HUES64 (cell line): Measurements from ENCODE around the gene RPS29.
"Not testable (repeated sequence)": the region's sequence is repeated elsewhere in the genome, so short reads cannot be mapped to it uniquely, and the experiment has no call there.

Experiments used
- H3K27ac ChIP-seq: 2 replicates; pipeline ENCODE4 v1.7.0; 2013; ENCODE audit warnings: low read depth, low read length, inconsistent platforms
- H3K27me3 ChIP-seq: 2 replicates; pipeline ENCODE4 v1.6.1; 2013; ENCODE audit warnings: mild to moderate bottlenecking, low read length; ENCODE audit not compliant: insufficient read depth
- H3K36me3 ChIP-seq: 2 replicates; pipeline ENCODE4 v1.6.1; 2013; ENCODE audit warnings: mild to moderate bottlenecking, low read length; ENCODE audit not compliant: insufficient read depth
- H3K4me1 ChIP-seq: 2 replicates; pipeline ENCODE4 v1.6.1; 2013; ENCODE audit warnings: mild to moderate bottlenecking, low read length, moderate library complexity; ENCODE audit not compliant: insufficient read depth
- H3K4me3 ChIP-seq: 2 replicates; pipeline ENCODE4 v1.5.1; 2013; ENCODE audit warnings: mild to moderate bottlenecking, low read length, moderate library complexity
- H3K9ac ChIP-seq: 2 replicates; pipeline ENCODE4 v1.6.1; 2013; ENCODE audit warnings: mild to moderate bottlenecking, low read depth, low read length
- H3K9me3 ChIP-seq: 2 replicates; pipeline ENCODE4 v1.6.1; 2013; ENCODE audit warnings: low read depth, low read length; ENCODE audit not compliant: insufficient read depth
- WGBS: fragments of 150-250, 120-280 bp; methylation state at CpG from one replicate; pipeline ENCODE4 v1.1.7; 2013; ENCODE audit warnings: missing lambda C conversion rate; 5-methylcytosine and 5-hydroxymethylcytosine counted together

Gene RPS29

DNA sequence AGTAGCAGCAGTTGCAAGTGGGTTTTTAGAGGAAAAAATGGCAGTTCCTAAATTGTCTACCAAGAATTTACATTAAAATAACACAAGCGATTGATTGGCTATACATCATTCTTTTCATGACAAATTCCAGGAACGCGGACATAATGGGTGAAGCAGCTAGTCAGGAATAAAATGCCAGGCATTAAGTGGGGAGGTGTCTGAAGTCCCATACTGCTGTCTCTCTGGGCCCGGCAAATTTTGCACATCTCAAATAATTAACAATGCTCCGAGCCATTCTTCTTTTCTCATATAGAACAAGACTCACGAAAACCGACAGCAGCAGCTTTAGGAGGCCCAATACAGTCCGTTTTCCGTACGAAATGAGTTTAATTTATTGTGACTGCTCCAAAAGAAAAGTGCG is 33.5 kb upstream of the RPS29 start:
- WGBS = 2% methylated on average over 11 of the region's 11 CpGs
- H3K4me1 ChIP-seq = peaks cover 17% of the 10 kb centered on the region
- no peaks in the 10 kb centered on the region for H3K27me3 ChIP-seq
- peak overlapping the region; percentile 95 for H3K27ac ChIP-seq
- H3K9me3 ChIP-seq = no peaks in the 10 kb centered on the region
- peaks cover 48% of the 10 kb centered on the region for H3K36me3 ChIP-seq
- H3K9ac ChIP-seq = peak overlapping the region; percentile 95
- peak overlapping the region; percentile 90 for H3K4me3 ChIP-seq

DNA sequence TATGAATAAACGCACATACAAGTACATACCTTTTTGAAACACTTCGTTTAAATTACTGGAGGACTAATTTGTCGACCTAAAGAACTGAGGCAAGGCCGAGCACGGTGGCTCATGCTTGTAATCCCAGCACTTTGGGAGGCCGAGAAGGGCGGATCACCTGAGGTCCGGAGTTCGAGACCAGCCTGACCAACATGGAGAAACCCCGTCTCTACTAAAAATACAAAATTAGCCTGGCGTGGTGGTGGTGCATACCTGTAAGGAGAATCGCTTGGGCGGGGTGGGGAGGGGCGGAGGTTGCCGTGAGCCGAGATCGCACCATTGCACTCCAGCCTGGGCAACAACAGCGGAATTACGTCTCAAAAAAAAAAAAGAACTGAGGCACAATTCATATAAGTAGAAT is 33.1 kb upstream of the RPS29 start:
- H3K9me3 ChIP-seq = not testable (repeated sequence)
- H3K36me3 ChIP-seq = peaks cover 48% of the 10 kb centered on the region
- WGBS = 65% methylated on average over 19 of the region's 19 CpGs

DNA sequence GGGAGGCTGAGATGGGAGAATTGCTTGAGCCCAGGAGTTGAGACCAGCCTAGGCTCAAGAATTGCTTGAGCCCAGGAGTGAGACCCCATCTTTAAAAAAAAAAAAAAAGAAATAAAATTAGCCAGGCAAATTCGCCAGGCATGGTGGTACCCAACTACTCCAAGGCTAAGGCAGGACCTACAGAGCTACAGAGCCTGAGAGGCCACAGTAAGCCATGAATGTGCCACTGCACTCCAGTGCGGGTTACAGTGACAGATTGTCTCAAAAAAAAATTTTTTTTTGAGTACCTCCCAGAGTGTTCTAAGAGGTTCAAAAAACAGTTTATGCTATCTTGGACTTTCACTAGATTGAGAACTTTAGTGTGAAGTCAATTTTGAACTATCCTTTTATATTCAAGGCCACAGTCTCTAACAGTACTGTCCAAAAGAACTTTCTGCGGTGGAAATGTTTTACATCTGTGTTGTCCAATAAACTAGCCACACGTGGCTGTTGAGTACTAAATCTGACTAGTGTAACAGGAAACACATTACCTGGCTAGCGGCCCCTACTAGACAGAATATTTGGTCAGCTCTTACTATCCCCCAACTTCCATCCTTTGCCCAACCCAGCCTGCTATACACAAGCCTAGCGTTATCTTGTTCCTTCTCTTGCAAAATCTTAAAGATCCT is 31.8 kb upstream of the RPS29 start:
- Histone ChIP-seq H3K9me3 (no peaks in the 10 kb centered on the region), H3K4me1 (peaks cover 13% of the 10 kb centered on the region), H3K27me3 (no peaks in the 10 kb centered on the region), H3K27ac (no peak overlapping the region), H3K4me3 (no peak overlapping the region), H3K9ac (no peak overlapping the region), H3K36me3 (peaks cover 39% of the 10 kb centered on the region)
- 95% methylated on average over 6 of the region's 6 CpGs for WGBS

More for the DNA sequence above, 33.1 kb upstream of the RPS29 start:
- not testable (repeated sequence) for H3K27me3 ChIP-seq, H3K27ac ChIP-seq
- Histone ChIP-seq H3K9ac (peak overlapping the region; percentile 95), H3K4me3 (peak overlapping the region; percentile 90), H3K4me1 (peaks cover 17% of the 10 kb centered on the region)

DNA sequence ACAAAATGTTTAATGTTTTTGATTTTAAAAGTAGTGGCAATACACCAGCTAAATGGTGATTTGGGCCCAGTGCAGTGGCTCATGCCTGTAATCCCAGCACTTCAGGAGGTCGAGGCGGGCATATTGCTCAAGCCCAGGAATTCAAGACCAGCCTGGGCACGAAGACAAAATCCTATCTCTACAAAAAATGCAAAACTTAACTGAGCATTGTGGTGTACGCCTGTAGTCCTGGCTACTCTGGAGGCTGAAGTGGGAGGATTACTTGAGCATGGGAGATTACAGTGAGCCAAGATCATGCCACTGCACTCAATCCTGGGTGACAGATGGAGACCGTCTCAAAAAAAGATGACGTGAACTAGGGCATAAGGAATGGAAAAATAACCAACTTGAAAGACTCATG is 29.6 kb upstream of the RPS29 start:
- H3K9me3 ChIP-seq = no peaks in the 10 kb centered on the region
- H3K4me1 ChIP-seq = no peaks in the 10 kb centered on the region
- peaks cover 30% of the 10 kb centered on the region for H3K36me3 ChIP-seq
- no peaks in the 10 kb centered on the region for H3K27me3 ChIP-seq
- H3K4me3 ChIP-seq = no peak overlapping the region
- no peak overlapping the region for H3K9ac ChIP-seq
- 94% methylated on average over 6 of the region's 6 CpGs for WGBS
- H3K27ac ChIP-seq = no peak overlapping the region

DNA sequence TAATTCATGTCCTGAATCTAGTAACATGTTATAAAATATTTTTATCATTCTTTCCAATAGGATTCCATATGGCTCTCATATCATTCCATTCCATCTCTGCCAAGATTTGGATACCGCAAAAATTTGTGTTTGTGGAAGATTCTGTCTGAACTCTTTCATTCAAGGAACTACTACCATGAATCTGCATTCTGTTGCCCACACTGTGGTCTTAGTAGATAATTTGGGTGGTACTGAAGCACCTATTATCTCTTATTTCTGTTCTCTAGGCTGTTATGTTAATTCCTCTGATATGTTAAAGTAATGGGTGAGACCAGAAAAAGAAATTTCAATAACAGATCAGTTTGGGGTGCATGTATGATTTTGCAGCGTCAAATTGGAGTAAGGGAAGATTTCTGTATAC is 28.0 kb upstream of the RPS29 start:
- H3K9me3 ChIP-seq = no peaks in the 10 kb centered on the region
- H3K27ac ChIP-seq = no peak overlapping the region
- peaks cover 29% of the 10 kb centered on the region for H3K36me3 ChIP-seq
- WGBS = 100% methylated on average over 2 of the region's 2 CpGs
- no peak overlapping the region for H3K4me3 ChIP-seq
- no peaks in the 10 kb centered on the region for H3K27me3 ChIP-seq
- no peaks in the 10 kb centered on the region for H3K4me1 ChIP-seq
- no peak overlapping the region for H3K9ac ChIP-seq

DNA sequence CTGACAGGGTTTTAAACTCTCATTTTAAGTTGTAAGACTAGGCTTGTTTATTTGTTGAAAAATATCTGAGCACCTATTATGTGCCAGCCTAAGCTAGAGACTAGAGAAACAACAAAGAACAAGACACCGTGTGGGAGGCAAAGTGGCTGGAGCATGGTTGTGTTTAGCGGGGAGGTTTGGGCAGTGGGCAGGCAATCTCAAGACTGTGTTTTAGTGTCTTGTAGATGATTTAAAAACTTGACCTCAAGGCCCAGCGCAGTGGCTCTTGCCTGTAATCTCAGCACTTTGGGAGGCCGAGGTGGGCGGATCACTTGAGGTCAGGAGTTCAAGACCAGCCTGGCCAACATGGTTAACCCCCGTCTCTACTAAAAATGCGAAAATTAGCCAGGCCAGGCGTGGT is 26.5 kb upstream of the RPS29 start:
- WGBS = 94% methylated on average over 8 of the region's 8 CpGs
- no peaks in the 10 kb centered on the region for H3K9me3 ChIP-seq

DNA sequence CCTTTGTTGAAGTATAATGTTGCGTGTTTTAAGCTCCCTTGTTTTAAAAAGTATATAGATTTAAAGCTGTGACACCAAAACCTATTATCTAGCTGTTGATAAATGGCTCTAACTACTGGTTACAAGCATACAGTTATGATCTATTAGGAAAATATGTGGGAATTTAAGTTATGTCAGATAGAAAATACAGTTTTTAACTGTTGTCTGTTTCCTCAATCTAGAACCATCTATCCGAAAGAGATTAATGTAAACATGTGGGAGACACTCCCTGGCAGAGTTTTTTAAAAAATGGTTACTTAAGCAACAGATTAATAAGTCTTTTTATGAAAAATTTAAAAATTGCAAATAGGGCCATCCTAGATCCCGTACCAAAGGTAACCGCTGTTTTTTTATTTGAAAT is 26.1 kb upstream of the RPS29 start:
- Histone ChIP-seq H3K36me3 (peaks cover 24% of the 10 kb centered on the region), H3K27me3 (no peaks in the 10 kb centered on the region), H3K27ac (no peak overlapping the region), H3K9ac (no peak overlapping the region), H3K9me3 (no peaks in the 10 kb centered on the region), H3K4me1 (no peaks in the 10 kb centered on the region), H3K4me3 (no peak overlapping the region)
- WGBS = 93% methylated on average over 3 of the region's 4 CpGs

More for the DNA sequence above, 26.5 kb upstream of the RPS29 start:
- Histone ChIP-seq H3K27ac (no peak overlapping the region), H3K4me1 (no peaks in the 10 kb centered on the region), H3K27me3 (no peaks in the 10 kb centered on the region), H3K9ac (no peak overlapping the region), H3K4me3 (no peak overlapping the region), H3K36me3 (peaks cover 24% of the 10 kb centered on the region)

DNA sequence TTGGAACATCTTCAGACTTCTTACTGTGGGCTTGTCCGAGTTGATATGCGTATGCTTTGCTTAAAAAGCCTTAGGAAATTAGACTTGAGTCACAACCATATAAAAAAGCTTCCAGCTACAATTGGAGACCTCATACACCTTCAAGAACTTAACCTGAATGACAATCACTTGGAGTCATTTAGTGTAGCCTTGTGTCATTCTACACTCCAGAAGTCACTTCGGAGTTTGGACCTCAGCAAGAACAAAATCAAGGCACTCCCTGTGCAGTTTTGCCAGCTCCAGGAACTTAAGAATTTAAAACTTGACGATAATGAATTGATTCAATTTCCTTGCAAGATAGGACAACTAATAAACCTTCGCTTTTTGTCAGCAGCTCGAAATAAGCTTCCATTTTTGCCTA is 21.4 kb upstream of the RPS29 start:
- peaks cover 47% of the 10 kb centered on the region for H3K36me3 ChIP-seq
- 91% methylated on average over 6 of the region's 6 CpGs for WGBS

DNA sequence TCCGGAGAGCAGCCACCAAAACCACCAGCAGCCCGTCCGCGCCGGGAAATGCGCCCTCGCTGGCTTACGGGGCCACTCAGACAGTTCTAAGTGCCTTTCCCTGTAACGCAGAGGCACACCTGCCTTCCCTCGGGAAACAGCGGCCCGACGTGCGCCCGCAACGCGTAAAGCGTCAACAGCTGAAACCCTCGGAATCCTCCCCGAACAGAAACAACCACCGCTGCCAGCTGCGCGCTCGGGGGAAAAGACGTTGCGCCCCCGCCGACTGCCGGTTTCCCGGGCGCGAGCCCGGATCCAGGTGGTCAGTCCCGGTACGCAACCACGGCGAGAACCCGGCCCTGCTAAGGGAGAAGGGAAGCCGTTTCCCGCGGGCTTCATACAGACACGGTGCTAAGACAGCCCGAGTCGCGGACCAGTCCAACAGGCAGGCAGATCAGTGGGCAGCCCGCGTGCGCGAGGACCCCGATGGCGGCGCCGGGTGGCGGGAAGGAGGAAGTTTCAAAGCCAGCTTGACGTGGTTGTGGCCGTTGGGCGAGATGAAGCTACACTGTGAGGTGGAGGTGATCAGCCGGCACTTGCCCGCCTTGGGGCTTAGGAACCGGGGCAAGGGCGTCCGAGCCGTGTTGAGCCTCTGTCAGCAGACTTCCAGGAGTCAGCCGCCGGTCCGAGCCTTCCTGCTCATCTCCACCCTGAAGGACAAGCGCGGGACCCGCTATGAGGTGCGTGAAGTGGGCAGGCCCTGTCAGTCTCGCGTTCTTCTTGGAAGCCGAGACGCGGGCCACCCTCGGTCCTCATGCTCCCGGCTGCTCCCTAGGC is 12.5 kb upstream of the RPS29 start, which contains the start of gene LRR1:
LRR1 (plus strand) TSS at position 456 of the 816 bp plus-strand sequence; CDS start at position 537, 81 bp downstream.
- H3K27me3 ChIP-seq = peaks cover 2% of the 10 kb centered on the region; the same call in 1 of the 2 replicates
- under 1% methylated on average over 77 of the region's 77 CpGs for WGBS
- peak within 1 kb of the TSS; percentile 69 for H3K4me3 ChIP-seq
- H3K36me3 ChIP-seq = peaks cover 16% of the 10 kb centered on the region
- H3K27ac ChIP-seq = peak within 1 kb of the TSS; percentile 95
- H3K4me1 ChIP-seq = no peaks in the 10 kb centered on the region
- peak within 1 kb of the TSS; percentile 93 for H3K9ac ChIP-seq
- no peaks in the 10 kb centered on the region for H3K9me3 ChIP-seq

More for the DNA sequence above, 21.4 kb upstream of the RPS29 start:
- Histone ChIP-seq H3K27ac (no peak overlapping the region), H3K9me3 (no peaks in the 10 kb centered on the region), H3K27me3 (no peaks in the 10 kb centered on the region), H3K9ac (no peak overlapping the region), H3K4me1 (no peaks in the 10 kb centered on the region), H3K4me3 (no peak overlapping the region)

DNA sequence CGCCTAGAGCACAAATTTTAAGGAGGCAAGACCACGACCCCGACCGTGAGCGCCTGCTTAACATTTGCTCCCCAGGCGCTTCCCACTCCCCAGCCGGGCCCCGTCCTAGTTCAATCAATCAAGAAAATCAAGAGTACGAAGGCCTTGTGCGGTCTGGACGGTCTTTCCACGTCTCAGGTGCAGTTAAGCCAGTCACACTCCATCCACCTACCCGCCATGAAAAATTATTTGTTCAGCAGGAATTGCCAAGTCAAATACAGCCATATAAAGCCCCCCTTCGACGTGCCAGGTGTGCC is 12.0 kb upstream of the RPS29 start:
- Histone ChIP-seq H3K4me1 (no peaks in the 10 kb centered on the region), H3K27ac (peak overlapping the region; percentile 95), H3K27me3 (peaks cover 2% of the 10 kb centered on the region; the same call in 1 of the 2 replicates), H3K4me3 (peak overlapping the region; percentile 69), H3K36me3 (peaks cover 13% of the 10 kb centered on the region), H3K9ac (peak overlapping the region; percentile 93), H3K9me3 (no peaks in the 10 kb centered on the region)
- WGBS = 0% methylated on average over 15 of the region's 15 CpGs

DNA sequence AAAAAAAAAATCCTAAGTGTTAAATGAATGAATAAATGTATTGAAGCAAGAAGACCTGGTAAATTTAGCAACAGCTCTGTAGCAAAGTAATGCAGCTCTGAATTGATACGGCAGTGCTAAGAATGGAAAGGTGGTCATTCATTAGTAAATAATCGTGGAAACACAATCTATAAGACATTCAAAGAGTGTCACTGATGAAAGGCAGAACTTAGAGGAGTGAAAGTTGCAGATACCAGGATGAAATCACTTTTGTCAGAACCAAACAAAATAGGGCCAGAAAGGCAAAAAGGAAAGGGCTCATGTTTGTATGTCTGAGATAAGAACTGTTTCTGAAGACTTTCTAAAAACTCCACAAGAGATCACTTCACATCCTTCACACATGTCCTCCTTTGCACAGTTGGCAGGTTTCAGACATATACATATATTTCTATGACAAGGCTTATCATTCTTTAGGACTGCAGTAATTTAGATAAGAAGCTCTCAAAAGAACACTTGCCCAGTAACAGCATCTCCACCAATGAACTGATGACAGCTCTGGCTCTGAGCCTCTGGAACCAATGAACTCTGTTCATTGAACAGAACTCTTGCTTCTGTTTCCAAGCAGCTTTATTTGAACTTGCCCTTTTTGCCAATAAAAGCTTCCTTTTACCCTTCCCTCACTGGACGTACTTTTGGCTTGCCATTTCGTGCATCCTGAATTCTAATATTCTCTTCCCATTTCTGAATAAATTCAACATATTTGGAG is 8.3 kb upstream of the RPS29 start:
- Histone ChIP-seq H3K9ac (no peak overlapping the region), H3K27me3 (peaks cover 2% of the 10 kb centered on the region; the same call in 1 of the 2 replicates), H3K4me3 (no peak overlapping the region), H3K36me3 (no peaks in the 10 kb centered on the region), H3K4me1 (no peaks in the 10 kb centered on the region), H3K9me3 (no peaks in the 10 kb centered on the region), H3K27ac (no peak overlapping the region)
- 95% methylated on average over 4 of the region's 4 CpGs for WGBS
